ENCODE data around the gene TBC1D3B.
"Not testable (repeated sequence)": the region's sequence is repeated elsewhere in the genome, so short reads cannot be mapped to it uniquely, and the experiment has no call there.

The TBC1D3B gene

DNA sequence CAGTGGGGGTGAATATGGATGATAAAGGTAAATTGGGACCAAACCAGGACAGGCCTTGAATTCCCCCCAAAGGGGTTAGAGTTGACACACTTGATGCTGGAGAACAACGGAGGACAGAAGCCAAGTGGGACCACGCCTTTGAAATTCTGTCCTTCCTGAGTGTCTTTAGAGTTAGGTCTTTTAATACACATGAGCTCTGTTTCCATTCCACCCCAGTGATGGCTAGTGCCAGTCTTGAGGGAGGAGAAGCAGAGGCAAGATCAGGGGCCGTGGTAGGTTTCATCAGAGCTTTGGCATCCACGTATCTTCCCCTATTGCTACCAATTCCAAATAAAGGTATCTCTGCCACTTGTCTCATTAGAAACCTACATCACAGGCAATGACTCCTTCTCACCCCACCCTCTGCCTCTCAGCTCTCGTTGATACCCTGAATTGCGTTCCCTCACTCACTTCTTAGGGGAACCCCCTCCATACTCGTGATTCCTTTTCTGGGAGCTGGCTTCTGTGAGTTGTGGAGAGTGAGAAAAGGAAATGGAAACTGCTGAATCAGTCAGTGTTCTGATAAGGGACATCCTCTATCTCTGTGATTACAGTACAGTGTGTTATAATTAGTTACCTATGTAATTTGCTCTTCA is 22.5 kb upstream of the TBC1D3B start:
- no peak for DNase-seq

DNA sequence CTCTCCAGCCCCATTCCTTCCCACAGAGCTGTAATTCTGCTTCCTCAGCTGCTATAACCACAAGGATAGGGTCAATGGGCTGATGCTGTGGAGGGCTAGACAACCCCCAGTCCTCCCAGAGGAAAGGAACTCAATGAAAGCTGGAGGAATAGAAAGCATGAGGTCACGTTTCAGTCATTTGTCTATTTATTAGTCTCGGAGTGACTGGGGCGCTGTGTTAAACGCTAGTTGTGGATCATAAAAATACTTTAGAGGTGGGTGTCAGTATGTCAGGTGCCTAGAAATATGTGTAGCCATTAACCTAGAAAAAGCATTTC is 20.9 kb upstream of the TBC1D3B start:
- DNase-seq = no peak

DNA sequence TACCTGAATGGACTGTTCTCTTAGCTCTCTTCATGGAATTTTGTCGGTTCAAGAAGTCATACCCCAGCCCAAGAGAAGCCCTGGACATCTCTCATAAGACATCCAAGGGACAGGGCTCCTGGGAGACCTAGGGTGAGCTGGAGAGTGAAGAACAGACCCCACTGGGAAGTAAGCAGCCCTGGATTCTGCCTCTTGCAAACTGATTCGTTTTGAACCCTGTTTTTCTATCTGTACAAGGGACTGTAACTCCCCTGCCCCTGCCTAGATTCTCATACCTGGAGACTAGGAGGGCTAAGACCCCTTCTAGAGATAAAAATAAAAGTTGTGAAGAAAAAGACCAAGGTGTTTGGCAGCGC is 19.7 kb upstream of the TBC1D3B start:
- no peak for DNase-seq

DNA sequence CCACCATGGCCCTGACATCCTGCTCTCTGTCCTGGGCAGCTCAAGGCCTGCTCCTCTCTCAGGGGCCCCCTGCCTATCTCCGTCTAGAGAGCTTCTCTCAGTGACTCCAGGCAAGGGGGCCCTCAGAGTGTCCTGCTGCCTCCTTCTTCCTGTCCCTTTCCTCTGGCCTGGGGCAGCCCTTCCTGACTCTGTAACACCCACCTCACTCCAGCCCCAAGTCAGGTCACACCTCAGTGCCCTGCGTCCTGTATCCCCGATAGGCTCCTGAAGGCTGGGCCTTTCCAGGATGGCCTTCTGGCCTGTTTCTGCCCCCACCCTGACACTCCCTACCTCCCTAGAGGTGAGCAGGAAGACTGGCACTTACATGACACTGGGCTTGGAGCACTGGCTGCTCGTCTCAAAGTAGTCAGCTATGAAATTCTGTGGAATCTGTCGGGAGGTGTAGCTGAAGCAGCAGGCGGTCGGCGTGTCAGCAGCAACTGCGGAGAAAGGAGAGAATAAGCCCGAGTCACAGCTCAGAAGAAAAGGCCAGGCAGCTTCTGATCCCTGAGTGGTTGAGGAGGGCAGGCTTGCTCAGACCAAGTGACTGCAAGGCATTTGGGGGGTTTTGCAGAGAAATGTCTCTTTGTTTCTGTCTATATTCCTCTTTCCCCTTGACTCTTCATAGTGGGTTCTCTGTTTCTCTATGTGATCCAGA is 19.1 kb upstream of the TBC1D3B start:
- no peak for DNase-seq

DNA sequence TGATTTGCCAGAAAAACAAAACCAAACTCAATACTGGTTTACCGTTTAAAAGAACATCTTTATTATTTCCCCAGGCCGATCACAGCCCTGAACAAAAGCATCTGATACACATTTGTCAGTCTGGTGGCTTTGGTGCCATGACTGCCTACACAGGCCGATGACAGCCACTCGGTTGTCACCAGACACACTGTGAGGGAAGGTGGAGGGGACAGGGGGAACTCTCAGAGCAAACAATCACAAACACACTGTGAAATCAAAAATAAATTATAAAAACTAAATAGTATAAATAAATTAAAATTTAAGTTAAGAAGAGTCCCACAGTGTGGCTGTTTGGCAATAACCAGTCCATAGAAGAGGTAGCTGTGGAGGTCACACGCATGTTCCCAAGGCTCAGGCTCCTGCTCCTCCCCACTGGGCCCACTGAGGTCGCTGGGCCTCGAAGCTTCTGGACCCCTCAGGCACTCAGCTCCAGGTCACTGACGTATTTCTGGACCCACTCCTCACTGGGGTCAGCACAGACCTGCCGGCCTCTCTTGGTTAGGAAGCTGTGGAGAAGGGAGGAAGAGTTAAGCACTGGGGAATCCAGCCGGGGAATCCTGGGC is 18.5 kb upstream of the TBC1D3B start:
- not testable (repeated sequence) for DNase-seq

DNA sequence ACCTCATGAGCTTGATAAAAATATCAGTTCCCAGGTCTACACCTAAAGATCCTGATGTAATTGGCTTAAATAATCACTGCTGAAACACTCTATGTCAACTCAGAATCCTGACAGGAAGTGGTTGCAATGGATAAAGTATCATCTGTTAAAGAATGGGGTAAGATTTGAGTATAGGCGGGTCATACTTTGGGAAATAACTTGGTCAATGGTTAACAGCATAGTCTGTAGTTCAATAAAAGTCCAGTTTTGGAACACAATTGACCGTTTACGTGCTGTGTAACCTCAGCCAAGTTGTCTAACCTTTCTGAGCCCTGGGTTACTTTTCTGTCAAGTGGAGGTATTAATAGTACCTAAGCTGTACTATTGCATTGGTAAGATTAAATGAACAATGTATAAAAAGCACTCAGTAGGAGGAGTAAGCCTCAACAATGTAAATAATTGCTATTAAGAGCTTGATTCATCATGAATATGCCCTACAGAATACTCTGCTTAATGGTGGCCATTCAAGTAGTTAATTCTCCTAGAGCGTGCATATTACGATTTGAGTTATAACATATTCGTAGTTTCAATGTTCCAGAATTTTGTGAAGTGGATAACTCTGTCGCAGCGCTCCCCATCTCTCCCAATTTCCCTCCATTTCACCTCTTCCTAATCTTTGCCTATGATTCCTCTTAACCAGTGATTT is 17.9 kb upstream of the TBC1D3B start:
- DNase-seq = not testable (repeated sequence)

DNA sequence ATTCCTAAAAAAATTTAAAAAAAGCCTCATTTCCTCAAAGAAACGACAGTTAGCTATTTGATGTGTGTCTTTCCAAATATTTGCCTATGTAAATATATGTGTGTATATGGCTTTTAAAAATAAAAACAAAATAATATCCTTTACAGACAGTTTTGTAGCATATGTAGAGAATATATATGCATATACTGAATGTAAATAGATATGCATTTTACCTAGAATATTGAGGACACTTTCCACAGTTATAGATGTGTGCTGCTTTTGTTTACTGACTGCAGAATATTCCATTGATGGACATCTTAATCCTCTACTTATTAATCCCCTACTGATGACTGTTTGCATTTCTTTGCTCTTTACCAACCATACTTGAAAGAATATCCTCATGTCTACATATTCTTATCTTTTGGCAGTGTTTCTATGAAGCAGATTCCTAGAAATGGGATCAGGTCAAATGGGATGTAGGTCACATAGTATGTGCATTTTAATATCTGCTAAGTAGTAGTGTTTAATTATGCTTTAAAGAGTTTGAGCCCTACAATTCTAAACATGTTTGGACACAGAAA is 16.9 kb upstream of the TBC1D3B start:
- no peak for DNase-seq

DNA sequence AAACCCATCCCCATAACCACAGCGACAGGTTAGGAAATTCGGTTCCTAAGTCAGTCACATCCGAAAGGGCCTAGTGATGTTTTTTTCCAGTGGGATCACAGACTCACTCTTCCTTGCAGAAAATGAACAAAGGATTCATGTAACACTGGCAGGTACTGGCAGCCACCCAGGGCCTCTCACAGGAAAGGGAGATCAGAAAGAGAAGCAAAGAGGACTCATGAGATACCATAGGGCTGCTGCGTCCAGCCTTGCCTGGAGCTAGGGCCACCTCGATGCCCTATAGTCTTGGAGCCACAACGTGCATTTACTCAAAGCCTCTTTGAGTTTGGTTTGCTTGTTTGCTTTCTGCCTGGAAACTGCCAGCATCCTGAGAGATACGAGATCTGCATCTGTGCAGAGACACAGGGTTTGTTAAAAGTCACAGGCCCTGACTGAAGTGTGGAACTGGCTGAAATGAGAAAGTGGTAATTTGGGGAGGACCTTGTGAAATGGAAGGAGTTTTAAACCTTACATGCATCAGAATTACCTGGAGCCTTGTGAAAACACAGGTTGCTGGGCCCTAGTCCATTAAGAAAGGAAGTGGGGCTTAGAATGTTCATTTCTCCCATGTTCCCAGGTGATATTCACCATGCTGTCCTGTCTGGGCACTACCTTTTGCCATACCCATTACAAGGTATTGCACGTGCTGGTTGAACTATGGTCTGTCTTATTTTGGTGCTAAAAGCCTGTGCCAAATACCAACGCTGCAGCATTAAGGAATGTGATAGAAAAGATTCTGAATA is 14.3 kb upstream of the TBC1D3B start:
- DNase-seq = not testable (repeated sequence)

DNA sequence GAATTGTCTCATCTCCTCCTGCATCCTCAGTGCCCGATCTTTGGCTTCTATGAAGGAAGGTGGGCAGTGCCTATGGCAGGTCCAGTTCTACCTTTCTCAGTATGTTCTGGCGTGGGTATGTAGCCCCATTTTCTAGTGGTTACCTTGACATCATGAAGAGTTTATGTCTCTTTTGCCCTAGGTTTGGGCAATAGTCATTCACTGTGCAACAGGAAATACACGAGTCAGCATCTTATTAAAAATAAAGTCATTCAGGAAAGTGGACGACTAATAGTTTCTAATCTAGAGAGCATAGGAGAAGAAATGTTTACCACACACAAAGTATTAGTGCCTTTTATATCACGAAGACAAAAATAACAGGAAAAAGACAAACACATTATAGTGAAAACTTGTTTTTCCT is 13.6 kb upstream of the TBC1D3B start:
- not testable (repeated sequence) for DNase-seq

DNA sequence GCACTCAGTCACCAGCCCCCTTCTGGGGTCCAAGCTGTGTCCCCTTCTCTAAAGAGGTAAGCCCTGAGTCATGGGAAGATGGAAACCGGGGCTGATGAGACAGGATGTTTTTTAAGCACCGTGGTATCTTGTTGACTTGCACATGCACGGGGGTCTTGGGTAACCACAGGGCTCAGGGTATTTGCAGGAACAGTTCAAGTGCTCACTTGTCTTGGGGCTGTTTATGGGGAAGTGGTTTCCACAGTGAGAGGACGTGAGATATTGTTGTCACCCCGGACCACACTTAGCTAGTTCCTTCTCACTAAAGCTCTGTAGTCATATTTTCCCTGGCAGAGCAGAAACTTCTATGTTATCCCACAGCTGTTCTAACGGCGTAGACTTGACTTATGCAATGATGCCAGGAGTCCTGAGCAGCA is 12.5 kb upstream of the TBC1D3B start:
- DNase-seq = no peak

DNA sequence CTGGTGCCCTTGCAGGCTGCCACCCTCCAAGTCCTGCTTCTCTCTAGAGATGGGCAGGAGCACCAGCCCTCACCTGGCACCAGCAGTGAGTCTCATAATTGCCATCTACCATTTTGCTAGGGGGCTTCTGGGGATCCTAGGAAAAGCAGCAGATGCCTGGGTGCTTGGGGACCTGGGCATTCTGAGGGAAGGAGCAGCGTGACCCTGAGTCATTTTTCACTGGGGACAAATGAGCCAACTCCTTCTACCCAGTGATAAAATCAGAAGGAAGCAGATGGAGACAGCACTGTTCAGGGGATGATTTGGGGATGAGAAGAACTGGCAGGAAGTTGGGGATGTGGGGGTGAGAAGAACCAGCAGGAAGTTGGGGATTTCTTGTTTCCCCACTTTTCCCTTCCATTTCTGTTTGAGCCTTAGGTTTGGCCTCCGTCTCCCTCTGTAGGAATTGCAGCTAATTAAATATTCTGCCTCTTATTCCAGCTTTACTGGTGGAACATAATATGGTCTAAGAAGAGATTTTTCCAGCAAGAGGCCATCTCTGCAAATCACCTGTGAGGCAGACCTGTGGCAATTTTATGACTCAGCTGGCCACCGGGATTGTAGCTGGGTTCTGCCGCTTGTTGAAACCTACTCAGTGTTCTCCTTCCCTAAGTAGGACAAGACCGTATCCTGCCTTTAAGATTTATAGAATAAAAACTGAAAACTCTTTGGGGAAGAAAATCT is 11.7 kb upstream of the TBC1D3B start:
- not testable (repeated sequence) for DNase-seq

DNA sequence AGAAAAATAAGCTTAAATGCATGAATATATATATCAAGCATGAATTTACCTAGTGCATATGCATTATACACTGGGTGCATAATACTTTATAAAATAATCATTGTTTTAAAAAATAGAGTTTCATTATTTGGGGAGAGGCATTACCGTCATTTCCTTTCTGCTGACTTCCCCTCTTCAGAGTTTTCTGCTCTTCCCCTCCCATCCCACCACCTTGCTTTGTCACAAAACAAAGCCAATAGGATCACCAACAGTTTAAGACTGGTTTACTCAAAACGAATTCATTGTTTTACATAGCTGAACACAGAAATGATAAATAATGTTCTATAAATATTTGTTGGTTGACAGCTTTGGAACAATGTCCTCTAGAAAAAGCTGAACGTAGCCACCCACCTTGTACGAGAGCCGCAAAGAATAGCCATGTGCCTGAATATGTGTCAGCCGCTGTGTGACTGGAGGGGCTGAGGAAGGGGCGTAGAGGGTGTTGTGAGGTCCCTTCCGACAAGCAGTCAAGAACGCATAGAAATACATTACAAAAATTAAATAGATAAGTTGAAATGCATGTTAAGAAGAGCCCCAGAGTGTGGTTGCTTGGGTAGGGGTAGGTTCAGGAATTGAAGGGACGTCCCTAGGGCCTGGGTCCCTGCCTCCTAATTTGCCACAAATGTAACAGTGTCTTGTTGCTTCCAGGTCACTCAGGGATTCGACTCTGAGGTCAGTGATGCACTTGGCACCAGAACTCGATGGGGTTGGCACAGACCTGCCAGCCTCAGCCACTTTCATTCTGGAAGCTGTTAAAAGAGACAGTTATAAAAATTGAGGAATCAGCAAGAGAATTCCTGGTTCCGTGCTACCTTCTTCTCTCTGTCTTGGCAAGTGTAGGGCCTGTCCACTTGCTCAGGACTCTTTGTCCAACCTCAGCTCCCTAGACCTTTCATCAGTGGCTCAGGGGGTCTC is 10.7 kb upstream of the TBC1D3B start:
- DNase-seq = not testable (repeated sequence)

DNA sequence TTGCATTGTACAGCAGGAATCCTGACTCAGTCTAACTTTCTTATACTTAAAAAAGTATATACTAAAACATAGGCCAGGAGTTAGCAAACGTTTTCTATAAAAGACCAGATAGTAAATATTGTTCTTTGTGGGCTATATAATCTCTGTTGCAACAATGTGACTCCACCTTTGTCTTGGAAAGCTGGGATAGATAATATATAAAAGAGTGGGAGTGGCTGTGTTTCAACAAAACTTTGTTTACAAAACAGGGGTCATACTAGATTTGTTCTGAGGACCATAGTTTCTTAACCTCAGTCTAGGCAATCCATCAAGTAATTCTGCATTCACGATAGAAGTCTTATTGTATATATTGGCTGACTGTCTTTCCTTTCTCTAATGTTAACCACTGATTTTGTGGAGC is 9.0 kb upstream of the TBC1D3B start:
- DNase-seq = no peak

DNA sequence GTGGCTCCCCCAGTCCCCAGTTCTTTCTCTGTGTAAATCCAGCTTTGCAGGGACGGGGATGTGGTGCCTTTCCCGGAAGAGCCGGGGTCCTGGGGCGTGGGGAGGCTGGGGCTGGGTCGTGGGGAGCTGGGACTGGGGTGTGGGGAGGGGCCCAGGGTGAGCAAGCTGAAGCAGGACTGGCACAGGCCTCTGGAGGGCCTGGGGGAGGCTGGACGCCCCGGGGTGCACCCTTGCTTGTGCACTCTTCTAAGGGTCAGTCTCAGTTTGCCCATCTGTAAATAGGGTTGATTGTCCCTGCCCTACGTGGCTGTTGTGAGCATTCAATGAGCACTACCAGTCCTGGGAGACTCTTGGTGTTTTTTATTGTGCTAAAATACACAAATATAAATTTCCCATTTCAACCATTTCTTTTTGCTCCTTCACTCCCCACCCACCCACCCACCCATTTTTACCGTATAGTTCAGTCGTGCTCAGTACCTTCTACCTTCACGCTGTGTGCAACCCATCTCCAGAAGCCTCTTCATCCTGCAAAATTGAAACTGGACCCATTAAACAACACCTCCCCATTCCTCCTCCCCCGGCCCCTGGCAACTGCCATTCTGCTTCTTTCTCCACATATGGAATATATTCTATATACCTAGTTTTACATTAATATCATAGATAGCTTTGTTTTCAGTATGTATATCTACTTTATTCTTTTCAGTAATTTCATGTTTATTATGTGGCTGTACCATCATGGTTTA is 7.8 kb upstream of the TBC1D3B start:
- no peak for DNase-seq

DNA sequence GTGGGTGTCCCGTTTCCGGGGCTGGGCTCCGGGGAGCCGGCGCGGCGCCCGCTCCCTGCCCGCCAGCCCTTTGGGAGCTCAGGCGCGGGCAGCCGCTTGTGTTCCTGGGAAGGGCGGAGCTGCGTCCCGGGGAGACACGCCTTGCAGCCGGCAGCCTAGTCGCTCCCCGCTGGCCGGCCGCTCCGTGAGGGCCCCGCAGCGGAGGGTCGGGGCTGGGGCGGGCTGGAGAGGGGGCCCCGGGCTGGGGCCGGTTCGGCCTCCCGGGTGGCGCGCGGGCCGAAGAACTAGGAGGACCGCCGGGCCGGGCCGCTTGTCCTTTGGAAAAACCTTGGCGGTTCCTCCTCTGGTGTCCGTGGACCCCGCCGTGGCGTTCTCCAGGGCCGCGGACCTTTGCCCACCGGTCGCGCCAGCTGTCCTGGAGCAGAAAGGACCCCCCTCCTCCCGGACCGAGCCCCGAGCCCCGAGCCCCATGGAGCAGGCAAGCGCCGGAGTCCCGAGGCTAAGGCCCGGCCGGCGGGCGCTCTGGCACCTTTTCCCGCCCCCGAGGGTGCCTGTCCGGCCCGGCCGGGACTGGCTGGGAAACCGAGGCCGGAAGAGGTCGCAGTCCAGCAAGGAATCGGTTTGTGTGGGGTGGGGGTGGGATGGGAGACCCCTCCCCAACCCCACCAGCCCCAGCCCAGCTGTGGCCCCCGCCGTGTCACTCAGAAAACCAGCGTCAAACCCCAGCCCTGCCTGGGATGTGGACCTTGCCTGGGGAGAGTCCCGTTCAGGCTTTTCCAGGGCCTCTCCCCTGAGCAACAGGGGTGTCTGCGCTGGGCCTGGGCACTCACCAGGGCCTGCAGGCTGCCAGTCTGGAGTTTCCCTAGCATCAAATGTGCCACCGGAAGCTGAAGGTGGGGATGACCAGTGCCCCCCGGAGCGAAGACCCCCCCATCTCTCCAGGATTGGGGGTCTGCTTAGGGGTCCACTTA is 6.8 kb upstream of the TBC1D3B start:
- no peak for DNase-seq

DNA sequence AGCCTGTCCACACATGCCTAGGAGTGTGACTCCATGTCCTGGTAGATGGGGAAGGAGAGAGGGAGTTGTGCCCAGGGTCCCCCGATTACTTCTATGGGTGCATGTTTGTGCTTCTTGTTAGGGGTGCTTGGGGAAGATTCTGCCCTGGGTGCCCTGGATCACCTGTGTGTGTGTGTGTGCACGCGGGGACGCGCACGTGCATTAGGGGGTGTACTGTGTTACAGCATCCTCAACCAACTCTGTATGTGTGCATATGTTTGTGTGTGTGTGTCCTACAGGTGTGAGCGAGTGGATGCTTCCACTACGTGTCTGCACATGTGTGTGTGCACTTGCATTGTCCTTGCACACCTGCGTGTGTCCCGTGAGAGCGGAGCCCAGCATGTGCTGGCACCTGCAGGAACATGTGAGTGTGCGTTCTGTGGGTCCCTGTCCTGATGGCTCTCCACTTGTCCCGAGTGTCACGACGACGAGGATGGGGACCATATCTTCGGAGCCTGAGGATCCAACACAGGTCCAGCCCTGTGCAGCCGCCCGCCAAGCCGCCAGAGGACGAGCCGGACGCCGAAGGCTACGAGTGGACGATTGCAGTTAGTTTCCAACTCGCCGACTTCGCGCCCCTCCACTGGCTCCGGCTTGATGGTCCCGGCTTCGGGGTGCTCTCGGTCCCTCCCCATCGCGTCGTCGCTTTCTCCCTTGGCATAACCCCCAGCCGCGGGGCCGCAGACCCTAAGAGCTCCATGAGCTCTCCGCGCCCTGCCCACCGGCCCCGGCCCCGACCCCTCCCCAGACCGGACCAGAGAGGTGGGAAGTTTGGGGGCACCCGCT is 6.0 kb upstream of the TBC1D3B start:
- no peak for DNase-seq

DNA sequence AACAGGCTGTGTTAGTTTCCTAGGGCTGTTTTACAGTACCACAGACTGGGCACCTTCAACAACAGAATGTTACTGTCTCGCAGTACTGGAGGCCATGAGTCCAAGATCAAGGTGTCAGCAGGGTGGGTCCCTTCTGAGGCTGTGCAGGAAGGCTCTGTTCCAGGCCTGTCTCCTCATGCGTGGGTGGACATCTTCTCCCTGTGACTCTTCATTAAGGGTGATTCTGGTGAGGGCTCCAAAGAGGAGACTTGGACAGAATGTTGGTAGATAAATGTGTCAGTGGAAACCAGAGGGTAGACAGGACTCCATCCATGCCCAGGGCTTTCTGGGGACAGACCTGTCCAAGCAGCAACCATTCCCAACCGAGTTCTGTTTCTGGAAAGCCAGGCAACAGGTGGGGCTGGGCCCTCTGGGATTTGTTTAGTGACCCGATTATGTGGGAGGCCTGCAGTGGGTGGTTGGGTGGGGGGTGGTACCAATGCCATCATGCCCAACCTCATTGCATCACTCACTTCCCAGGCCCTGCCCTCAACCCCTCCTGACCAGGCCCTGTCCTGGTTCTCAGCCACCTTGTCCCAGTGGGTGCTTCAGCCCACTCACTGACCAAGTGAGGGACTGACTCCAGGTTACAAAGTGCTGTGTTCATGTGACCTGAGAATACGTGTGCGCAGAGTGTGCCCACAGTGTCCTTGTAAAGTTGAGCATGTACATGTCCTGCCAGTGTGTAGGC is 5.2 kb upstream of the TBC1D3B start:
- DNase-seq = not testable (repeated sequence)

Data from activated CD4-positive, alpha-beta T cell treated with anti-CD3 and anti-CD28 coated beads, Interleukin-2, amount 50 U/mL, for 4 hours (primary cell).